ENCODE results near the gene CNPY2. TPM values are rescaled to one million over a fixed set of nuclear protein-coding genes. Genes with fewer than 3 reads are reported as not detected.
A peak's percentile ranks its signal among the peaks of the same experiment; 100 is the strongest.

Gene CNPY2
- total and polyA plus RNA-seq, 2 of the 13 experiments (the other 11 are each of a cell fraction or from before 2014, with no cell fraction given), result 285 to 356 TPM

GRCh38 chr12:56299853-56300643 is 15.7 kb downstream of the CNPY2 start, which contains the start of gene CS (continued):
- TF ChIP-seq, protein P1, sequence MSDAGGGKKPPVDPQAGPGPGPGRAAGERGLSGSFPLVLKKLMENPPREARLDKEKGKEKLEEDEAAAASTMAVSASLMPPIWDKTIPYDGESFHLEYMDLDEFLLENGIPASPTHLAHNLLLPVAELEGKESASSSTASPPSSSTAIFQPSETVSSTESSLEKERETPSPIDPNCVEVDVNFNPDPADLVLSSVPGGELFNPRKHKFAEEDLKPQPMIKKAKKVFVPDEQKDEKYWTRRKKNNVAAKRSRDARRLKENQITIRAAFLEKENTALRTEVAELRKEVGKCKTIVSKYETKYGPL (CRISPR knock-in tag; IDR thresholded peaks at IDR 0.05), result no peak
- TF ChIP-seq CEBPG (CRISPR knock-in tag; IDR thresholded peaks at IDR 0.05) (no peak), BATF2 (CRISPR knock-in tag; IDR thresholded peaks at IDR 0.05) (no peak), ZNF431 (CRISPR knock-in tag; IDR thresholded peaks at IDR 0.05; ENCODE audit: borderline replicate concordance, low read depth) (no peak), HNF1B (CRISPR knock-in tag; IDR thresholded peaks at IDR 0.05) (no peak), PHF5A (CRISPR knock-in tag; IDR thresholded peaks at IDR 0.05; ENCODE audit: low read depth, unreplicated experiment) (no peak), TAF15 (IDR thresholded peaks at IDR 0.05; ENCODE audit: low read depth, low read length, poor library complexity, severe bottlenecking) (peak; percentile 75), TBP (CRISPR knock-in tag; IDR thresholded peaks at IDR 0.05) (no peak), HNF4A (CRISPR knock-in tag; IDR thresholded peaks at IDR 0.05) (peak; percentile 20; the same call in 1 of the 2 replicates), NR2F2 (IDR thresholded peaks at IDR 0.05; ENCODE audit: borderline replicate concordance, low read depth) (no peak)
- TF ChIP-seq, protein P2, sequence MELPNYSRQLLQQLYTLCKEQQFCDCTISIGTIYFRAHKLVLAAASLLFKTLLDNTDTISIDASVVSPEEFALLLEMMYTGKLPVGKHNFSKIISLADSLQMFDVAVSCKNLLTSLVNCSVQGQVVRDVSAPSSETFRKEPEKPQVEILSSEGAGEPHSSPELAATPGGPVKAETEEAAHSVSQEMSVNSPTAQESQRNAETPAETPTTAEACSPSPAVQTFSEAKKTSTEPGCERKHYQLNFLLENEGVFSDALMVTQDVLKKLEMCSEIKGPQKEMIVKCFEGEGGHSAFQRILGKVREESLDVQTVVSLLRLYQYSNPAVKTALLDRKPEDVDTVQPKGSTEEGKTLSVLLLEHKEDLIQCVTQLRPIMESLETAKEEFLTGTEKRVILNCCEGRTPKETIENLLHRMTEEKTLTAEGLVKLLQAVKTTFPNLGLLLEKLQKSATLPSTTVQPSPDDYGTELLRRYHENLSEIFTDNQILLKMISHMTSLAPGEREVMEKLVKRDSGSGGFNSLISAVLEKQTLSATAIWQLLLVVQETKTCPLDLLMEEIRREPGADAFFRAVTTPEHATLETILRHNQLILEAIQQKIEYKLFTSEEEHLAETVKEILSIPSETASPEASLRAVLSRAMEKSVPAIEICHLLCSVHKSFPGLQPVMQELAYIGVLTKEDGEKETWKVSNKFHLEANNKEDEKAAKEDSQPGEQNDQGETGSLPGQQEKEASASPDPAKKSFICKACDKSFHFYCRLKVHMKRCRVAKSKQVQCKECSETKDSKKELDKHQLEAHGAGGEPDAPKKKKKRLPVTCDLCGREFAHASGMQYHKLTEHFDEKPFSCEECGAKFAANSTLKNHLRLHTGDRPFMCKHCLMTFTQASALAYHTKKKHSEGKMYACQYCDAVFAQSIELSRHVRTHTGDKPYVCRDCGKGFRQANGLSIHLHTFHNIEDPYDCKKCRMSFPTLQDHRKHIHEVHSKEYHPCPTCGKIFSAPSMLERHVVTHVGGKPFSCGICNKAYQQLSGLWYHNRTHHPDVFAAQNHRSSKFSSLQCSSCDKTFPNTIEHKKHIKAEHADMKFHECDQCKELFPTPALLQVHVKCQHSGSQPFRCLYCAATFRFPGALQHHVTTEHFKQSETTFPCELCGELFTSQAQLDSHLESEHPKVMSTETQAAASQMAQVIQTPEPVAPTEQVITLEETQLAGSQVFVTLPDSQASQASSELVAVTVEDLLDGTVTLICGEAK (IDR thresholded peaks at IDR 0.05), result no peak
- TF ChIP-seq, protein P2 (CRISPR knock-in tag; IDR thresholded peaks at IDR 0.05), result peak; percentile 43; the same call in 1 of the 2 replicates
- TF ChIP-seq, protein P3, sequence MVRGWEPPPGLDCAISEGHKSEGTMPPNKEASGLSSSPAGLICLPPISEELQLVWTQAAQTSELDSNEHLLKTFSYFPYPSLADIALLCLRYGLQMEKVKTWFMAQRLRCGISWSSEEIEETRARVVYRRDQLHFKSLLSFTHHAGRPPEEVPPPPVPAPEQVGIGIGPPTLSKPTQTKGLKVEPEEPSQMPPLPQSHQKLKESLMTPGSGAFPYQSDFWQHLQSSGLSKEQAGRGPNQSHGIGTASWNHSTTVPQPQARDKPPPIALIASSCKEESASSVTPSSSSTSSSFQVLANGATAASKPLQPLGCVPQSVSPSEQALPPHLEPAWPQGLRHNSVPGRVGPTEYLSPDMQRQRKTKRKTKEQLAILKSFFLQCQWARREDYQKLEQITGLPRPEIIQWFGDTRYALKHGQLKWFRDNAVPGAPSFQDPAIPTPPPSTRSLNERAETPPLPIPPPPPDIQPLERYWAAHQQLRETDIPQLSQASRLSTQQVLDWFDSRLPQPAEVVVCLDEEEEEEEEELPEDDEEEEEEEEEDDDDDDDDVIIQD (CRISPR knock-in tag; IDR thresholded peaks at IDR 0.05; ENCODE audit: low read depth), result no peak
- TF ChIP-seq, protein P4, sequence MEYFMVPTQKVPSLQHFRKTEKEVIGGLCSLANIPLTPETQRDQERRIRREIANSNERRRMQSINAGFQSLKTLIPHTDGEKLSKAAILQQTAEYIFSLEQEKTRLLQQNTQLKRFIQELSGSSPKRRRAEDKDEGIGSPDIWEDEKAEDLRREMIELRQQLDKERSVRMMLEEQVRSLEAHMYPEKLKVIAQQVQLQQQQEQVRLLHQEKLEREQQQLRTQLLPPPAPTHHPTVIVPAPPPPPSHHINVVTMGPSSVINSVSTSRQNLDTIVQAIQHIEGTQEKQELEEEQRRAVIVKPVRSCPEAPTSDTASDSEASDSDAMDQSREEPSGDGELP (IDR thresholded peaks at IDR 0.05; ENCODE audit: borderline replicate concordance, low read depth), result no peak

All from HepG2 (cell line).